NCI-H1694 (cell line): Measurements from ENCODE around the gene SAPCD2.
"Not testable (repeated sequence)": the region's sequence is repeated elsewhere in the genome, so short reads cannot be mapped to it uniquely, and the experiment has no call there.

Experiments
- DNase-seq: peaks from one replicate; lab custom pipeline; 2025; lab: John Stamatoyannopoulos, UW

The SAPCD2 gene

DNA sequence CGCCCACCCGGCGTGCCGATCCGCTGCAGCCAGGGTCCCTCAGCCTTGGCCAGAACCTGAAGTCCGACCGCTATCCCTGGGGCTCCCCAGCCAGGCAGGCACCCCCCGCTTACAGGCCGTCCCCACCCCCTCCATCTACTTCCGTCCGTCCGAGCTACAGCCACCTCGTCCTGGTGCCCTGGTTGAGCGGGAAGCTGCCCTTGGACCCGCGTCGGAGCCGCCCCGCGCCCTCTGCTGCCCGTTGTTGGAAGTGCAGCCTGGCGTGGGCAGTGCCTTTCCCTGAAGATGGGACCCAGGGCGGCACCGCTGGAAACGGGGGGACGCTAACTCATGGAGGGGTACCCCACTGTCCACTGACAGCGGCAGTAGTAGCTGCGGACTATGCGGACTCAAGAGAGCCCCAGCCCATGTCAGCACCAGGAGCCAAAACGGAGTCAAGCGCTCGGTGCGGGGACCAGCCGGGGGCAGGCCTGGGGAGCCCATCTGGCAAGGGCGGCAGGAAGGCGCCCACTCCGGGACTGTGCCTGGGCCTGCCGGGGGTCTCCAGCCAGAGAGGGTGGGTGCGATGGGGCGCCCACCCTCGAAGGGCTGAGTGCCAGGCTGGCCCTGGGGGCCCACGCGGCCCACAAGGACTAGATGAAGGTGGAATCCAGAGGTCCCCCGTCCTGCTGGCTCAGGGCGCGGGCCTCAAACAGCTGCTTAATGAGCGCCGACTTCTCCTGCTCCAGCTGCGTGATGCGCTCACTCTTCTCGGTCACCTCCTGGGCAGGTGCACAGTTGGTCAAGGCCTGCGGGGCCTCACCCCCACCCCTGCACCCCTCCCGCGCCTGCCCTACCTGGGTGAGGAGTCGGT is 6.1 kb downstream of the SAPCD2 start:
- DNase-seq: no peak

DNA sequence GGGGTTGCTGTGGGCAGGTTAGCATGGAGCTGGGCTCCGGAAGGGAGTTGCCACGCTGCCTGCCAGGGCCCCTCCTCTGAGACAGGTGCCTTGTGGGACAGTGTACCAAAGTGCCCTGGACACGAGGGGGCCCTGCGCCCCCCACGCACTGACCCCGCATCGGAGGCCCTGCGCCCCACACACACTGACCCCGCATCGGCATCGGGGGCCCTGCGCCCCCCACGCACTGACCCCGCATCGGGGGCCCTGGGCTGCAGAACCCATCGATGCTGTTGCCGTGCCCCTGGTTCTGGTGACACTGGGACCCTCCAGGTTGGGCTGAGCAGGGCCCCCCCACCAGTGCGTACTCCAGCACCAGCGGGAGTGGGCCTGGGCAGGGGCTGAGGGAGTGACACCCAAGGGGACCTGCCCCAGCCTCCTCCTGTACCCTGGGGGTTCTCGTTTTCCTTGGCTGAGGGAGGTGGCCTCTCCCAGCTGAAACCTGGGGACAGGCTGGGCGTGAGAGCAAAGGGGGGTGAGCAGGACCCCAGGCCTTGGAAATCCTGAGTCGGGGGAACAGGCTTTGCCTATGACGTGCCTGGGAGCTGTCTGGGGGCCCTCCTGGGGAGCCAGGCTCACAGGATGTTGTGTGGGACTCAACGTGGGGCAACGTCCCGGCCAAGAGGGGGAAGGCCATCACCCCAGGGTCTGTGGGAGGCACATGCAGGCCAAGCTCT is 6.9 kb downstream of the SAPCD2 start:
- no peak for DNase-seq

DNA sequence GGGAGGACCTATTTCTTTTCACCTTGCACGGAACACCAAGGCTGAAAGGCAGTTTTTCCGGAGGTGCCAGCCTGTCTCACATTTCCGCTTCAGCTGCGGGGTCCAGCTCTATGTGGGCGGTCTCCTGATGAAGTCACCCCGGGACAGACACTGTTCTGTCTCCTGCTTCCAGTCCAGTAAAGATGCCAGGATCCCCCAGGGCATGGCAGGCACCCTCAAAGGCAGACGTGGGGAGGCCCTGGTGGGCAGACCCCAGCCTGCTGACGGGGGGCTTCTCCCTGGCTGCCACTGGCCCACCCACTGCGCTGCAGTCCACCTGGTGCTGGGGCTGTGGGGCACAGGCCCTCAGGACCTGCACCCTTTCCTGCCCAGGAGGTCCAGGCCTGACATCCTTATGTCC is 7.6 kb downstream of the SAPCD2 start:
- DNase-seq: not testable (repeated sequence)

DNA sequence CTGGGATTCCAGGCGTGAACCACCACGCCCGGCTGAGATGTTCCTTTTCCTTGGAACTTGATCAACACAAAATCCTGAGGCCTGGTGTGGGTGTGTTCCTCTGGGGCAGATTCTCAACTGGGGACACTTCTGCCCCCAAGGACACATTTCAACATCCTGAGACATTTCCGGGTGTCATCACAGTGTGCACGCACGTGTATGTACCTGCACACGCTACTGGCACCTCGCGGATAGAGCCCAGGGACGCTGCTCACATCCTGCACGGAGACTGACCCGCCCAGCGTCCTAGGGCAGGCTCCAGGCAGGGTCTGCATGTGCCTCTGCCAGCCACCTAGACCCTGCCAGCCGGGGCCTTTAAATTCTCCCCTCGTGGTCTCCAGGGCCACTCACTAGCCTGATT is 8.0 kb downstream of the SAPCD2 start:
- no peak for DNase-seq

DNA sequence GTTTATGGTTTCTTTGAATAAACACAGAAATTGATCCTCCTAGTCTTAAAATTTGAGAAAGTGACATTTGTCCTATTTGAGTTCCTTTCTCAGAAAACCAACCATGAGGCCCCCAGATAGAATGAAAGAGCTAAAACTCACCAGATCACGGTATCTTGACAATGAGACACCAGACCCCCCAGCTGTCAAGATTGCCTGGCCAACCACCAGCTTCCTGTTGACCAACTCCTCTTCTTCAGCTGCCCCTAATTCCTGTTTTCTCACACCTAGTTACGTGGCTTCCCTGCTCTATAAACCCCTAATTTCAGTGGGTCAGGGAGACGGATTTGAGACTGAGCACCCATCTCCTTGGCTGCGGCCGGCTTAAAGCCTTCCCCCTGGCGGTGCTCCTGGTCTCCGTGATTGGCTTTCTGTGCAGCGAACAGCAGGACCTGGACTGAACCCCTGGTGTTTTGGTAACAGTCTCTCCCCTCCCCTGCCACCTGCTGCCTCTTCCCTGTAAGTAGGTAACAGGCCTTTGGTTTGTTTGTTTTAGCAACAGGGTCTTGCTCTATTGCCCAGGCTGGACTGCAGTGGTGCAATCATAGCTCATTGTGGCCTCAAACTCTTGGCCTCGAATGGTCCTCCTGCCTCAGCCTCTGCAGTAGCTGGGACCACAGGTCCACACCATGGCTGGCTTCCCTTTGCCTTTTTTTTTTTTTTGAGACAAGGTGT is 11.7 kb downstream of the SAPCD2 start:
- DNase-seq: no peak

DNA sequence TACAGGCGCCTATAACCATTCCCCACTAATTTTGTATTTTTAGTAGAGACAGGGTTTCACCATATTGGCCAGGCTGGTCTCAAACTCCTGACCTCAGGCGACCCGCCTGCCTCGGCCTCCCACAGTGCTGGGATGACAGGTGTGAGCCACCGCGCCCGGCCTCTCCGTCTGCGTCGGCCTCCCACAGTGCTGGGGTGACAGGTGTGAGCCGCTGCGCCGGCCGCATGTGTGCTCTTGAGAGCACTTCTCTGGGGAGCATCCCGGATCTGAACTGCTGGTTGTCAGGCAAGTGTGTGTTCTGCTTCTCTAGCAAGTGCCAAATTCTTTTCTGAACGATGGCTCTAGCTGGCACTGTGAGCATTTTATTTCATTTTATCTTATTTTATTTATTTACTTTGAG is 12.8 kb downstream of the SAPCD2 start:
- no peak for DNase-seq

- no peak for DNase-seq
Observed at GRCh38 chr9:137056739-137057415, 13.5 kb downstream of the SAPCD2 start.

DNA sequence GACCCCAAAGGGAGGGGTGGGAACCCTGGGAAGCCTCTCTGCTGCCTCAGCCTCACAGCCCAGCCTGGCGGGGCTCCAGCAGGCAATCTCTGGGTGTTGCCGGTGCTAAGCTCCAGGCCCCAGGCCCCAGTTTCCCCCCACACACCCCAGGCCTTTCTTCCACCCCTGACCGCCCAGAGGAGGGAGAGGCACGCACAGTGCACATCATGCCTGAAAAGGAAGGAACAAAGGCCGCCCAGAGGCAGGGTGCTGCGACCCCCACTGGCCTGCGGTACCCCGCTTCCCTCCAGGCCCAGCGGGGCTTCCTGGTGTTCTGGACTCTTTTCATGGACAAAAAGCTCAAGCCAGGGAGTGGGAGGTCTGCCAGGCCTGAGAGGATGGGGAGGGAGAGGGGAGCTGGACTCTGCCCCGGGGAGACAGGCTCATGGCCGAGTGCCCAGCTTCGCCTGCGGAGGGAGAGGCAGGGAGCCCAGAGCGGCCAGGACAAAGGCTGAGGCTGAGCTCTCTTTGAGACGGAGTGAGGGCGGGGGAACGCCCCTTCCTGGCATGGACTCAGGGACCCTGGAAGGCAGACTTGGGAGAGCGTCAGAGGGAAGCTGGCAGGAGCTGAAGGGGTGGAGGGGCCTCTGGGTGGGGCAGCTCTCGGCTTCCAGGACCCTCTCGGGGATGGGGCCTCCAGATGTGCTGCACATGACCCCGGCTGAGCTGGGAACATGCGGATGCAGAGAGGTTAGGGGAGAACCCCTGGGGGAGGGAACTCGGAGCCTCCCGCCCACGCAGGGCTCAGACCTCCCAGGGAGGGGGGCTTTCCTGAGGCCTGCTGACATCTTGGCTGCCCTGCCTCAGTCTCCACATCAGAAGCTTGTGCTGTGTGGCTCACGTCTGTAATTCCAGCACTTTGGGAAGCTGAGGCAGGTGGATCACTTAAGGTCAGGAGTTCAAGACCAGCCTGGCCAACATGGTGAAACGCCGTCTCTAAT is 14.7 kb downstream of the SAPCD2 start:
- DNase-seq: no peak

- no peak for DNase-seq
Observed at GRCh38 chr9:137054932-137055384, 15.4 kb downstream of the SAPCD2 start.

DNA sequence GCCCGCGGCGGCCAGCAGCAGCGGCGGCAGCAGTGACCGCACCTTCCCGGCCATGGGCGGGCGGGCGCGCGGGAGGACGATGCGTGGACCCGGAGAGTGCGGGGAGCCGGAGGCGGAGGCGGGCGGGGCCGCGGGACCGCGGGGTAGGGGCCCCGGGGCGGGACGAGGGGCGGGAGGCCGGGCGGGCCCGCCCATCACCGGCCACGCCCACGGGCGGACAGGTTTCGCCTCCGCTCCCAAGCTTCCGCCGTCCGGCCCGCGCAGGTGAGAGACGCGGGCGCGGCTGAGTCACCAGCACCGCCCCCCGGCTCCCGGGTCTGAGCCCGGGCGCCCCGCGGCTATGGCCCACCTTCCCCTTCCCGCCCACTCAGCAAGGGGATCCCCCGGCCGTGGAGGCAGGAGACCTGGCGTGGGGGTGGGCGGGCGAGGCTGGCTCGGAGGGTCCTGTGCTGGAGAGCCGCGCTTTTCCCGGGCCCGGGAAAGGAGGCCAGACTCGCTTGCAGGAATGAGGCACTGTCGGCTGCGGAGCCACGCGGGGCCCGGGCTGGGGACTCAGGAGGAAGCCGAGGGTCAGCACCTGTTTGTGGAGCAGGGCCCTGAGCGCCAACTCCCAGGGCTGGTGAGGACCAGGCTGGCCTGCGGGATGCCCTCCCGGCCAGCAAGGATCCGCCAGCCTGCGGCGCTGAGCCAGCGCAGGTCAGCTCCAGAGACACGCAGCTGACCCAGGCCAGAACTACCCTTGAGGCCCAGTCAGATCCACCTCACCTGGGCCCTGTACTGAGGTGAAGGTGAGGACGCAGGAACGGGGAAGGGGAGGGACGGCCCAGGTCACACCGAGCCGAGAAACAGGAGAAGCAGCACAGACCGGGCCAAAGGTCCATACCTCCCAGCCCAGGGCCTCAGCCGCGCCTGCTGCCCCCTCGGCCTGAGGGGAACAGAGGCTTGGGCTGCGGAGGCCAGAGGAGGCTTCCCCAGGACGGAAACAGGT is 16.1 kb downstream of the SAPCD2 start, which contains the start of gene ENTPD2:
TSS of gene ENTPD2 (minus strand) at position 118 of the 988 bp plus-strand sequence. CDS start at position 54, 64 bp downstream.
- no peak for DNase-seq

GRCh38 chr9:137052998-137053943 is 17.1 kb downstream of the SAPCD2 start:
- DNase-seq: no peak

- no peak for DNase-seq
Observed at GRCh38 chr9:137052293-137052692, 18.1 kb downstream of the SAPCD2 start.

DNA sequence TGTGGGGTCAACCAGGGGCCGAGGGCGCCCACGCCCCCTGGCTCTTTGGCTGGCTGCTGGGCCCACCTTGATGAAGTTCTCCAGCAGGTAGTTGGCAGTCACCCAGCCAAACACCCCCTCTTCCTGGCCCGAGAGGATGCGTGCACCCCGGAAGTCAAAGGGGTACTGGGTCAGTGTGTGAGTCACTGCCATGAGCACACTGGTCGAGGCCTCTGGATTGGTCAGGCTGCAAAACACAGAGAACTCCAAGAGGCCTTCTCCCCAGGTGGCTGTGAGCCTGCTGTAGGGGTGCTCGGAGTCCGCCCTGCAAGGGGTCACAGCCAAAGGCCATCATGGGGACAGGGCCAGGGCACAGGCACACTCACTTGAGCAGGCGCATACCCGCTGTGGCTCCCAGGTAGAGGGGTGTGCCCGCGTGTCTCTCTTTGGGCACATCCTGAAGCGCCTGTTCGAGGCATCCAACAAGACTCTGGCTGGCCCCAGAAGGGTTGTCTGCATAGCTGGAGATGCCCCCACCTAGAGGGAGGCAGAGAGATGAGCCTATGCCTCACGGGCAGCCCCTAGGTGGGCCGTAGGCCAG is 19.1 kb downstream of the SAPCD2 start:
- no peak for DNase-seq

DNA sequence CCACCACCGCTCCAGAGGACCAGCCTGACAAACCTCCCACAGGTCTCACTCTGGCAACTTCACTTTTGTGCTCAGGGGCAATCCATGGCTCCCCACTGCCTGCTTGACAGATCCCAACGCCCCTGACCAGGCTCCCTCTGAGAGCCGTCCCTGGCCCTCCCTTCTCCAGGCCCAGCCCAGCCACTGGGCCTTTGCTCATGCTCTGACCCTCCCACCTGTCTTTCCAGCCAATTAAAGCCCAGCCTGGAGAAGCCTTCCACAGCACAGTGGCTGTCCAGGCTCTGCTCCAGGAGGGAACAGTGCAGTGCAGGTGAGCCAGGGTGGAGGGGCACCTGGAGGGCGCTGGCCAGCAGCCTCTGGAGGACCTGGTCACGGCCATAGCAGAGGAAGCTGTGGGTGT is 19.8 kb downstream of the SAPCD2 start:
- no peak for DNase-seq

- peak; percentile 36 for DNase-seq
Observed at GRCh38 chr9:137049544-137050449, 20.6 kb downstream of the SAPCD2 start.

DNA sequence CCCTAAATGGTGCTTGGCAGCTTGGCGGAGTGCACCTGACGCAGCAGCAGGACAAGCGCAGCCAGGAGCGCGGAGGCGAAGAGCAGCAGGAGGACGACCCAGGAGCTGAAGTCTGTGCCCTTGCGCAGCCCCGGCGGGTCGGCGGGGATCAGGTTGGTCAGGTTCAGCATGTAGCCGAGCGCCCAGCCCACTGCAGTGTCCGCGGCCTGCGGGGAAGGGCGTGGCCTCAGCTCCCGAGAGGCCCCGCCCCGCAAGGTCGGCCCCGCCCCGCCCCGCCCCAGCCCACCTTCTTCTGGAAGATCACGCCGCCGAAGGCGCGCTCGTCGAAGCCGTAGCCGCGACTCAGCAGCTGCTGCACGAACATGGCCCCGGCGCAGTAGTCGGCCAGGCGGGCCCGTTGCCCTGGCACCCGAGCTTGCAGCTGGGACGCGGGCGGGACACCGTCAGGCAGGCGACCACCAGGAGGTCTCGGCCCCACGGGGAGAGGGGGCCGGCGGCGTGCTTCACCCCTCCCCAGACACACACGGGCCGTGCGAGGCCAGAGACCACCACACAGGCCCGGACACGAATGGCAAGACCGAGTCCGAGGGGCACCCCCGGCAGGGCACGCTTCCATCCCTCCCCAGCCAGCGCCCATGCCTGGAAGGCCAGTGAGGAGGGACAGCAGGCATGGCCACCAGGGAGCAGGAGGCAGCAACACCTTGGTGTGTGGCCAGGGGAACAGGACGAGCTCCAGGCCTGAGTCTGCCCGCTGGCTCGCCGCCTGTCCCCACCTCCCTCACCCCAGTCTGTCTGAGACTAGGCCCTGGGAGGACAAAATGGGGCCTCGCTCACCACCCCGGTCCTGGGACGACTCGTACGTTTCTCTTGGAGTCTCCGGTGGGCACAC is 21.5 kb downstream of the SAPCD2 start:
- DNase-seq: no peak
